GM23338 (cell line): ENCODE measurements around the gene CCDC73. TPM values are rescaled to one million over a fixed set of nuclear protein-coding genes. Genes with fewer than 3 reads are reported as not detected.

Experiments used
- ATAC-seq: fragments of 200-7000 bp; cut with Tn5 transposase; 3 replicates; pipeline ENCODE4 v1.9.1; 2020
- DNase-seq: peaks from one replicate; pipeline ENCODE4 v3.0.0-alpha.2; 2015; ENCODE audit warnings: low spot score
- H2AFZ ChIP-seq: fragments of 200-600 bp; sonication (generic); 2 replicates; pipeline ENCODE4 v1.8.0; 2016; ENCODE audit warnings: antibody characterized with exemption, mild to moderate bottlenecking, moderate library complexity
- H3F3A ChIP-seq: fragments of 200-600 bp; sonication (generic); replicated peaks from 2 replicates; pipeline ENCODE4 v1.8.0; 2017; ENCODE audit warnings: antibody characterized with exemption, mixed run types, low read depth
- H3K27ac ChIP-seq: fragments of 200-600 bp; sonication (generic); 2 replicates; pipeline ENCODE4 v1.6.1; 2016; ENCODE audit warnings: low read depth
- H3K27me3 ChIP-seq: fragments of 200-600 bp; sonication (generic); 2 replicates; pipeline ENCODE4 v1.8.0; 2016; ENCODE audit warnings: mild to moderate bottlenecking, mixed run types, moderate library complexity; ENCODE audit not compliant: insufficient read depth
- H3K36me3 ChIP-seq: fragments of 200-600 bp; sonication (generic); 2 replicates; pipeline ENCODE4 v1.8.0; 2016; ENCODE audit warnings: mild to moderate bottlenecking; ENCODE audit not compliant: insufficient read depth
- H3K4me1 ChIP-seq: fragments of 200-600 bp; sonication (generic); 2 replicates; pipeline ENCODE4 v1.8.0; 2016; ENCODE audit warnings: mild to moderate bottlenecking, moderate library complexity; ENCODE audit not compliant: insufficient read depth
- H3K4me2 ChIP-seq: fragments of 200-600 bp; sonication (generic); 2 replicates; pipeline ENCODE4 v1.7.1; 2017; ENCODE audit warnings: mixed run types
- H3K4me3 ChIP-seq: fragments of 200-600 bp; sonication (generic); 2 replicates; pipeline ENCODE4 v1.6.1; 2016; ENCODE audit warnings: mixed run types
- H3K79me2 ChIP-seq: fragments of 200-600 bp; sonication (generic); replicated peaks from 2 replicates; pipeline ENCODE4 v1.8.0; 2017; ENCODE audit warnings: mild to moderate bottlenecking; ENCODE audit not compliant: insufficient read depth
- H3K9me2 ChIP-seq: fragments of 200-600 bp; sonication (generic); 2 replicates; pipeline ENCODE4 v1.8.0; 2017; ENCODE audit not compliant: insufficient read depth
- H4K20me1 ChIP-seq: fragments of 200-600 bp; sonication (generic); replicated peaks from 2 replicates; pipeline ENCODE4 v1.8.0; 2017; ENCODE audit warnings: mild to moderate bottlenecking; ENCODE audit not compliant: insufficient read depth
- H3K27ac Mint-ChIP-seq: 2 replicates; pipeline ENCODE4 v1.8.0; 2020; ENCODE audit warnings: inconsistent platforms, mild to moderate bottlenecking, moderate library complexity, mixed read lengths
- H3K27me3 Mint-ChIP-seq: 3 replicates; pipeline ENCODE4 v1.8.0; 2022; ENCODE audit warnings: low read depth, mild to moderate bottlenecking, moderate library complexity, mixed read lengths, inconsistent platforms; ENCODE audit not compliant: insufficient read depth, poor library complexity
- H3K36me3 Mint-ChIP-seq: 3 replicates; pipeline ENCODE4 v1.8.0; 2021; ENCODE audit warnings: low read depth, mild to moderate bottlenecking, inconsistent platforms, moderate library complexity, mixed read lengths
- H3K4me1 Mint-ChIP-seq: 3 replicates; pipeline ENCODE4 v1.8.0; 2020; ENCODE audit warnings: mild to moderate bottlenecking, inconsistent platforms, mixed read lengths
- H3K4me3 Mint-ChIP-seq: 3 replicates; pipeline ENCODE4 v1.8.0; 2021; ENCODE audit warnings: moderate library complexity, mild to moderate bottlenecking, inconsistent platforms, mixed read lengths
- H3K9me3 Mint-ChIP-seq: 3 replicates; pipeline ENCODE4 v1.8.0; 2020; ENCODE audit warnings: moderate library complexity, mild to moderate bottlenecking, inconsistent platforms, mixed read lengths
- CREB1 ChIP-seq: fragments of 250-450 bp; sonication (Bioruptor Pico); IDR thresholded peaks from 2 replicates; pipeline ENCODE4 v1.5.0; 2020; ENCODE audit warnings: low read depth, mild to moderate bottlenecking, moderate library complexity
- EZH2 ChIP-seq: fragments of 200-600 bp; sonication (generic); IDR thresholded peaks from one replicate; pipeline ENCODE4 v1.8.0; 2017; ENCODE audit warnings: antibody characterized with exemption, mild to moderate bottlenecking, low read depth; ENCODE audit not compliant: unreplicated experiment
- EZH2phosphoT487 ChIP-seq: fragments of 200-600 bp; sonication (generic); IDR thresholded peaks from one replicate; pipeline ENCODE4 v1.8.1; 2018; ENCODE audit warnings: antibody characterized with exemption; ENCODE audit not compliant: unreplicated experiment
- JUNB ChIP-seq: IDR thresholded peaks from one replicate; pipeline ENCODE4 v1.6.1; 2016; ENCODE audit warnings: antibody characterized with exemption; ENCODE audit not compliant: unreplicated experiment
- NANOG ChIP-seq: IDR thresholded peaks from 2 replicates; pipeline ENCODE4 v1.6.1; 2016; ENCODE audit warnings: antibody characterized with exemption, borderline replicate concordance
- POLR2AphosphoS5 ChIP-seq: IDR thresholded peaks from 2 replicates; pipeline ENCODE4 v1.6.1; 2016; ENCODE audit warnings: antibody characterized with exemption, low read depth
- polyA plus RNA-seq: library from polyadenylated mRNA; unstranded; fragments of >200 nt; fragmentation: Nextera tagmentation; extraction: Ambion mirVana; gene quantifications from 2 replicates; pipeline ENCODE4 v1.2.1, GENCODE V29; 2016
- total RNA-seq: library from RNA; depleted of rRNA; stranded (reverse); fragments of >200 nt; shearing (Covaris generic); gene quantifications from 2 replicates; pipeline ENCODE4 v1.2.3, GENCODE V29; 2014
- TF ChIP-seq, protein P1 (sequence below): IDR thresholded peaks from 2 replicates; pipeline ENCODE4 v1.6.1; 2016; ENCODE audit warnings: antibody characterized with exemption
- TF ChIP-seq, protein P2 (sequence below): fragments of 250-450 bp; sonication (Bioruptor Pico); IDR thresholded peaks from 2 replicates; pipeline ENCODE4 v1.5.0; 2020; ENCODE audit warnings: mild to moderate bottlenecking, moderate library complexity

Gene CCDC73
- total and polyA plus RNA-seq, 2 experiments from 2014 or later: 0.06 TPM; not detected in 1

DNA sequence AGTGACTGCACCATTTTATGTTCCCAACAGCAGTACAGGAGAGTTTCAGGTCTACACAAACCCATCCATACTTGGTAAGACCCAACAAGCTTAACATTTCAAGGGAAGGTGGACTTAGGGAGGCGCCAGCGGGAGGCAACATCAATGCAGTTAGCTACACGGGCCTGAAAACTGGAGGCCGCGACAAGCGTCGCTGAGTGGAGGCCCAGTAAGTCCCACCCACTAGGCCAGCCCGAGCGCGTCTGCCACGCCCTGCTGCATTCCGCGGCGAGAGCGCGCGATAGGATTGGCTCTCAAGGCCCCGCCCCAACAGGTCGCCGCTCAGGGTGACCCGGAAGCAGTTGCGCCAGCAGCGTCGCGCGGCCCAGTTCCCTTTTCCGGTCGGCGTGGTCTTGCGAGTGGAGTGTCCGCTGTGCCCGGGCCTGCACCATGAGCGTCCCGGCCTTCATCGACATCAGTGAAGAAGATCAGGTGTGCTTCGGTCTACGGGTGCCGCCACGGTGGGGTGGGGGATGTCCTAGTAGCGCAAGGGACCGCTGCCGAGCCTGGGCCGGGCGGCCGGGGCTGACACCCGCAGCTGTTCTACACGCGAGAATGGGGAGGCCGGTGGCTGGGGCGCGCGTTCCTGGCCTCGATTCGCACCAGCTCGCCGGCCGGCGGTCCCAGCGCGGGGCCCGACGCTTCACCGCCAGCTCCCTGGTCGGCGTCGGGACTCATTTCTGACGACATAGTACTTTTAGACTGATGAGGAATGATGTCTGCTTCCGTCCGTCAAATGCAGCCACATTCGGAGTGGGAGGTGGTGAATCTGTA is 210.8 kb downstream of the CCDC73 start, which contains the start of gene EIF3M:
Gene EIF3M (plus strand): TSS at position 373 of the 813 bp plus-strand sequence. CDS start 57 bp downstream, at position 430.
- DNase-seq (peak; percentile 97), ATAC-seq (peak; percentile 97)
- Histone ChIP-seq H2AFZ (peak within 1 kb of the TSS; percentile 90), H3K27ac (peak within 1 kb of the TSS; percentile 48; the same call in 1 of the 2 replicates), H3K9me2 (no peaks in the 10 kb centered on the region), H3F3A (no peaks in the 10 kb centered on the region), H3K27me3 (no peaks in the 10 kb centered on the region), H3K4me3 (peak within 1 kb of the TSS; percentile 60), H4K20me1 (peaks cover 31% of the 10 kb centered on the region), H3K4me1 (peaks cover 13% of the 10 kb centered on the region), H3K36me3 (peaks cover 9% of the 10 kb centered on the region; the same call in 1 of the 2 replicates), H3K4me2 (peak within 1 kb of the TSS; percentile 73), H3K79me2 (peaks cover 49% of the 10 kb centered on the region)
- H3K4me1 Mint-ChIP-seq: peaks cover 35% of the 10 kb centered on the region
- H3K36me3 Mint-ChIP-seq: peaks cover 15% of the 10 kb centered on the region; the same call in 2 of the 3 replicates
- peak within 1 kb of the TSS; percentile 98 for H3K4me3 Mint-ChIP-seq
- H3K27me3 Mint-ChIP-seq: peaks cover 21% of the 10 kb centered on the region
- TF ChIP-seq CREB1 (CRISPR knock-in tag) (peak; percentile 62), POLR2AphosphoS5 (peak; percentile 92), JUNB (no peak)
- TF ChIP-seq, protein P1, sequence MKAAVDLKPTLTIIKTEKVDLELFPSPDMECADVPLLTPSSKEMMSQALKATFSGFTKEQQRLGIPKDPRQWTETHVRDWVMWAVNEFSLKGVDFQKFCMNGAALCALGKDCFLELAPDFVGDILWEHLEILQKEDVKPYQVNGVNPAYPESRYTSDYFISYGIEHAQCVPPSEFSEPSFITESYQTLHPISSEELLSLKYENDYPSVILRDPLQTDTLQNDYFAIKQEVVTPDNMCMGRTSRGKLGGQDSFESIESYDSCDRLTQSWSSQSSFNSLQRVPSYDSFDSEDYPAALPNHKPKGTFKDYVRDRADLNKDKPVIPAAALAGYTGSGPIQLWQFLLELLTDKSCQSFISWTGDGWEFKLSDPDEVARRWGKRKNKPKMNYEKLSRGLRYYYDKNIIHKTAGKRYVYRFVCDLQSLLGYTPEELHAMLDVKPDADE: peak; percentile 83; the same call in 1 of the 2 replicates
- no peaks in the 10 kb centered on the region for H3K9me3 Mint-ChIP-seq
- peak within 1 kb of the TSS; percentile 99 for H3K27ac Mint-ChIP-seq

DNA sequence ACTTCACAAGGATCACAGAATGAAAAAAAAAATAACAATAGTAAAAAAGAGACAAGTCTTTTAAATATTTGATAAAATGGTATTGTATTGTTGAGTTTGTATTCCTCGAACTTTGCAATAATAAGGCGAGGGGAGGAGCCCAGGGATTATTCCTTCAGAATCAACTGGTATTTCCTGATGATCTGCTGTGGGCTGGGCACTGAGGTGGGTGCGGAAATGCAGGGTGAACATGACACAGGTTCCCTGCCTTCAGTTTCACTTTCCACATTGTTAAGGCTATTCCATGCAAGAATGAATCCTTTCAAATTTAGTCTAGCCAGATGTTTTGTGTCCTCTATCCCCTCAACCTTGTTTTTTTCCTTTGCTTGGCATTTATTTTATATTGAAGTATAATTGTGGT is 212.9 kb downstream of the CCDC73 start:
- H3K4me3 Mint-ChIP-seq: no peak overlapping the region
- H3K4me1 Mint-ChIP-seq: peaks cover 32% of the 10 kb centered on the region
- ATAC-seq: no peak
- Histone ChIP-seq H3K4me2 (no peak overlapping the region), H3K79me2 (peaks cover 28% of the 10 kb centered on the region), H3K4me1 (peaks cover 13% of the 10 kb centered on the region), H3K9me2 (no peaks in the 10 kb centered on the region), H2AFZ (no peak overlapping the region), H3K36me3 (no peaks in the 10 kb centered on the region), H3K4me3 (no peak overlapping the region), H3K27ac (no peak overlapping the region), H3K27me3 (no peaks in the 10 kb centered on the region), H3F3A (no peaks in the 10 kb centered on the region), H4K20me1 (peaks cover 15% of the 10 kb centered on the region)
- H3K27me3 Mint-ChIP-seq: peaks cover 21% of the 10 kb centered on the region
- H3K27ac Mint-ChIP-seq: no peak overlapping the region; the same call in 1 of the 2 replicates
- peaks cover 4% of the 10 kb centered on the region; the same call in 2 of the 3 replicates for H3K36me3 Mint-ChIP-seq
- peak; percentile 4 for DNase-seq
- H3K9me3 Mint-ChIP-seq: no peaks in the 10 kb centered on the region
- no peak for TF ChIP-seq EZH2phosphoT487
- TF ChIP-seq JUNB: no peak
- no peak for TF ChIP-seq EZH2
- TF ChIP-seq, protein P1: no peak
- TF ChIP-seq, protein P2, sequence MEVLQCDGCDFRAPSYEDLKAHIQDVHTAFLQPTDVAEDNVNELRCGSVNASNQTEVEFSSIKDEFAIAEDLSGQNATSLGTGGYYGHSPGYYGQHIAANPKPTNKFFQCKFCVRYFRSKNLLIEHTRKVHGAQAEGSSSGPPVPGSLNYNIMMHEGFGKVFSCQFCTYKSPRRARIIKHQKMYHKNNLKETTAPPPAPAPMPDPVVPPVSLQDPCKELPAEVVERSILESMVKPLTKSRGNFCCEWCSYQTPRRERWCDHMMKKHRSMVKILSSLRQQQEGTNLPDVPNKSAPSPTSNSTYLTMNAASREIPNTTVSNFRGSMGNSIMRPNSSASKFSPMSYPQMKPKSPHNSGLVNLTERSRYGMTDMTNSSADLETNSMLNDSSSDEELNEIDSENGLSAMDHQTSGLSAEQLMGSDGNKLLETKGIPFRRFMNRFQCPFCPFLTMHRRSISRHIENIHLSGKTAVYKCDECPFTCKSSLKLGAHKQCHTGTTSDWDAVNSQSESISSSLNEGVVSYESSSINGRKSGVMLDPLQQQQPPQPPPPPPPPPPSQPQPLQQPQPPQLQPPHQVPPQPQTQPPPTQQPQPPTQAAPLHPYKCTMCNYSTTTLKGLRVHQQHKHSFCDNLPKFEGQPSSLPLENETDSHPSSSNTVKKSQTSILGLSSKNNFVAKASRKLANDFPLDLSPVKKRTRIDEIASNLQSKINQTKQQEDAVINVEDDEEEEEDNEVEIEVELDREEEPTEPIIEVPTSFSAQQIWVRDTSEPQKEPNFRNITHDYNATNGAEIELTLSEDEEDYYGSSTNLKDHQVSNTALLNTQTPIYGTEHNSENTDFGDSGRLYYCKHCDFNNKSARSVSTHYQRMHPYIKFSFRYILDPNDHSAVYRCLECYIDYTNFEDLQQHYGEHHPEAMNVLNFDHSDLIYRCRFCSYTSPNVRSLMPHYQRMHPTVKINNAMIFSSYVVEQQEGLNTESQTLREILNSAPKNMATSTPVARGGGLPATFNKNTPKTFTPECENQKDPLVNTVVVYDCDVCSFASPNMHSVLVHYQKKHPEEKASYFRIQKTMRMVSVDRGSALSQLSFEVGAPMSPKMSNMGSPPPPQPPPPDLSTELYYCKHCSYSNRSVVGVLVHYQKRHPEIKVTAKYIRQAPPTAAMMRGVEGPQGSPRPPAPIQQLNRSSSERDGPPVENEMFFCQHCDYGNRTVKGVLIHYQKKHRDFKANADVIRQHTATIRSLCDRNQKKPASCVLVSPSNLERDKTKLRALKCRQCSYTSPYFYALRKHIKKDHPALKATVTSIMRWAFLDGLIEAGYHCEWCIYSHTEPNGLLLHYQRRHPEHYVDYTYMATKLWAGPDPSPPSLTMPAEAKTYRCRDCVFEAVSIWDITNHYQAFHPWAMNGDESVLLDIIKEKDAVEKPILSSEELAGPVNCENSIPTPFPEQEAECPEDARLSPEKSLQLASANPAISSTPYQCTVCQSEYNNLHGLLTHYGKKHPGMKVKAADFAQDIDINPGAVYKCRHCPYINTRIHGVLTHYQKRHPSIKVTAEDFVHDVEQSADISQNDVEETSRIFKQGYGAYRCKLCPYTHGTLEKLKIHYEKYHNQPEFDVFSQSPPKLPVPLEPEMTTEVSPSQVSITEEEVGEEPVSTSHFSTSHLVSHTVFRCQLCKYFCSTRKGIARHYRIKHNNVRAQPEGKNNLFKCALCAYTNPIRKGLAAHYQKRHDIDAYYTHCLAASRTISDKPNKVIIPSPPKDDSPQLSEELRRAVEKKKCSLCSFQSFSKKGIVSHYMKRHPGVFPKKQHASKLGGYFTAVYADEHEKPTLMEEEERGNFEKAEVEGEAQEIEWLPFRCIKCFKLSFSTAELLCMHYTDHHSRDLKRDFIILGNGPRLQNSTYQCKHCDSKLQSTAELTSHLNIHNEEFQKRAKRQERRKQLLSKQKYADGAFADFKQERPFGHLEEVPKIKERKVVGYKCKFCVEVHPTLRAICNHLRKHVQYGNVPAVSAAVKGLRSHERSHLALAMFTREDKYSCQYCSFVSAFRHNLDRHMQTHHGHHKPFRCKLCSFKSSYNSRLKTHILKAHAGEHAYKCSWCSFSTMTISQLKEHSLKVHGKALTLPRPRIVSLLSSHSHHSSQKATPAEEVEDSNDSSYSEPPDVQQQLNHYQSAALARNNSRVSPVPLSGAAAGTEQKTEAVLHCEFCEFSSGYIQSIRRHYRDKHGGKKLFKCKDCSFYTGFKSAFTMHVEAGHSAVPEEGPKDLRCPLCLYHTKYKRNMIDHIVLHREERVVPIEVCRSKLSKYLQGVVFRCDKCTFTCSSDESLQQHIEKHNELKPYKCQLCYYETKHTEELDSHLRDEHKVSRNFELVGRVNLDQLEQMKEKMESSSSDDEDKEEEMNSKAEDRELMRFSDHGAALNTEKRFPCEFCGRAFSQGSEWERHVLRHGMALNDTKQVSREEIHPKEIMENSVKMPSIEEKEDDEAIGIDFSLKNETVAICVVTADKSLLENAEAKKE: no peak
- no peak for TF ChIP-seq NANOG
